Thyroid gland (tissue), 4 donors: Measurements from ENCODE around the gene CFI.

Experiments used
- CTCF ChIP-seq, 6 experiments: fragments of 200-600 bp in 3 of 6; fragments of 450-650 bp in 3 of 6; sonication (generic) in 3 of 6; IDR thresholded peaks; one replicate each; pipeline ENCODE4 v1.5.1; 2016 to 2019; ENCODE audit warnings: antibody characterized with exemption in 6 of 6, mild to moderate bottlenecking in 2 of 6, inconsistent platforms in 1 of 6, moderate library complexity in 1 of 6
- POLR2A ChIP-seq, 2 donors: fragments of 450-650 bp; IDR thresholded peaks; one replicate each; pipeline ENCODE4 v1.6.1; 2017; ENCODE audit warnings: antibody characterized with exemption in 2 of 2, mild to moderate bottlenecking in 2 of 2, moderate library complexity in 1 of 2

GRCh38 chr4:109816082-109816442, 14.3 kb upstream of the CFI start:
- TF ChIP-seq POLR2A (IDR thresholded peaks at IDR 0.05): no peak
- no peak for TF ChIP-seq CTCF (IDR thresholded peaks at IDR 0.05)
